HG03045 (cell line): ENCODE data around the gene TMEM81.

Experiments used
- ATAC-seq: cut with Tn5 transposase; IDR thresholded peaks from one replicate; pipeline ENCODE4 v1.9.1; 2021; ENCODE audit warnings: mild to moderate bottlenecking, moderate library complexity; ENCODE audit not compliant: unreplicated experiment

The TMEM81 gene

GRCh38 chr1:205084360-205084759 lies at the start of gene TMEM81:
TMEM81 (minus strand) TSS chr1:205084460; CDS start chr1:205084320, 140 bp downstream.
- ATAC-seq = no peak

GRCh38 chr1:205133287-205133686 lies 49.0 kb upstream of the TMEM81 start:
- ATAC-seq = no peak

- ATAC-seq = no peak
Observed at GRCh38 chr1:205129447-205130029, 45.3 kb upstream of the TMEM81 start.

- ATAC-seq = no peak
Observed at GRCh38 chr1:205128050-205128449, 43.8 kb upstream of the TMEM81 start.

- no peak for ATAC-seq
Observed at GRCh38 chr1:205127646-205128045, 43.4 kb upstream of the TMEM81 start.

- no peak for ATAC-seq
Observed at GRCh38 chr1:205124726-205125125, 40.5 kb upstream of the TMEM81 start.

- no peak for ATAC-seq
Observed at GRCh38 chr1:205122489-205122882, 38.2 kb upstream of the TMEM81 start.

- ATAC-seq = peak; percentile 96
Observed at GRCh38 chr1:205121660-205122488, 37.6 kb upstream of the TMEM81 start, which contains the start of gene RBBP5. RBBP5 (minus strand) TSS chr1:205121978; CDS start chr1:205121873, 105 bp downstream.

GRCh38 chr1:205118752-205119151 lies 34.5 kb upstream of the TMEM81 start:
- ATAC-seq = no peak

GRCh38 chr1:205111354-205111753 lies 27.1 kb upstream of the TMEM81 start:
- no peak for ATAC-seq

- no peak for ATAC-seq
Observed at GRCh38 chr1:205109711-205110110, 25.5 kb upstream of the TMEM81 start.

- no peak for ATAC-seq
Observed at GRCh38 chr1:205109269-205109668, 25.0 kb upstream of the TMEM81 start.

GRCh38 chr1:205108464-205108863 lies 24.2 kb upstream of the TMEM81 start:
- no peak for ATAC-seq

- ATAC-seq = no peak
Observed at GRCh38 chr1:205107327-205107726, 23.1 kb upstream of the TMEM81 start.

GRCh38 chr1:205102404-205102803 lies 18.1 kb upstream of the TMEM81 start:
- ATAC-seq = no peak

GRCh38 chr1:205098242-205098641 lies 14.0 kb upstream of the TMEM81 start:
- ATAC-seq = no peak

- ATAC-seq = no peak
Observed at GRCh38 chr1:205095422-205095821, 11.2 kb upstream of the TMEM81 start.

- ATAC-seq = no peak
Observed at GRCh38 chr1:205091043-205091740, 6.9 kb upstream of the TMEM81 start.

GRCh38 chr1:205088341-205088740 lies 4.1 kb upstream of the TMEM81 start:
- no peak for ATAC-seq

GRCh38 chr1:205082431-205082830 lies 1.8 kb downstream of the TMEM81 start:
- no peak for ATAC-seq

- no peak for ATAC-seq
Observed at GRCh38 chr1:205077934-205078311, 6.3 kb downstream of the TMEM81 start.
